Mononuclear cell (primary cell): ENCODE results near the gene CLMP. TPM values are rescaled to one million over a fixed set of nuclear protein-coding genes. Genes with fewer than 3 reads are reported as not detected.
A peak's percentile ranks its signal among the peaks of the same experiment; 100 is the strongest.

Source experiments
- H3K27me3 ChIP-seq: 2 replicates; pipeline ENCODE4 v1.6.0; 2011; ENCODE audit warnings: low read length, control low read depth; ENCODE audit not compliant: insufficient read depth
- H3K4me1 ChIP-seq: 2 replicates; pipeline ENCODE4 v1.5.1; 2011; ENCODE audit warnings: mild to moderate bottlenecking, low read length, control low read depth; ENCODE audit not compliant: insufficient read depth
- H3K4me3 ChIP-seq: 2 replicates; pipeline ENCODE4 v1.5.1; 2011; ENCODE audit warnings: mild to moderate bottlenecking, low read length, moderate library complexity
- H3K9me3 ChIP-seq: 2 replicates; pipeline ENCODE4 v1.5.1; 2011; ENCODE audit warnings: low read depth, mild to moderate bottlenecking, control low read depth, low read length
- total RNA-seq: library from RNA; depleted of rRNA; stranded (reverse); fragments of >200 nt; gene quantifications from one replicate; pipeline ENCODE4 v1.2.3, GENCODE V29; 2012

Gene CLMP
- total RNA-seq, 1 donor, result 0.10 TPM

GRCh38 chr11:123086305-123086704, 108.7 kb downstream of the CLMP start:
- H3K4me1 ChIP-seq, result peaks cover 23% of the 10 kb centered on the region
- no peak overlapping the region for H3K4me3 ChIP-seq
- H3K9me3 ChIP-seq, result no peaks in the 10 kb centered on the region
- no peaks in the 10 kb centered on the region for H3K27me3 ChIP-seq

GRCh38 chr11:123085497-123085896, 109.6 kb downstream of the CLMP start:
- Histone ChIP-seq H3K9me3 (no peaks in the 10 kb centered on the region), H3K4me1 (peaks cover 23% of the 10 kb centered on the region), H3K4me3 (no peak overlapping the region), H3K27me3 (no peaks in the 10 kb centered on the region)

- Histone ChIP-seq H3K4me1 (peaks cover 26% of the 10 kb centered on the region), H3K27me3 (no peaks in the 10 kb centered on the region), H3K4me3 (no peak overlapping the region), H3K9me3 (no peaks in the 10 kb centered on the region)
These were observed 110.6 kb downstream of the CLMP start for GRCh38 chr11:123084454-123084853.

- no peak overlapping the region for H3K4me3 ChIP-seq
These were observed 111.4 kb downstream of the CLMP start for GRCh38 chr11:123083623-123084029.

GRCh38 chr11:123082977-123083376, 112.1 kb downstream of the CLMP start:
- Histone ChIP-seq H3K9me3 (no peaks in the 10 kb centered on the region), H3K27me3 (no peaks in the 10 kb centered on the region), H3K4me3 (no peak overlapping the region), H3K4me1 (peaks cover 26% of the 10 kb centered on the region)

More at GRCh38 chr11:123083623-123084029, 111.4 kb downstream of the CLMP start:
- H3K9me3 ChIP-seq, result no peaks in the 10 kb centered on the region
- peaks cover 26% of the 10 kb centered on the region for H3K4me1 ChIP-seq
- no peaks in the 10 kb centered on the region for H3K27me3 ChIP-seq

GRCh38 chr11:123080015-123080414, 115.0 kb downstream of the CLMP start:
- Histone ChIP-seq H3K4me1 (peaks cover 9% of the 10 kb centered on the region), H3K27me3 (no peaks in the 10 kb centered on the region), H3K4me3 (no peak overlapping the region), H3K9me3 (no peaks in the 10 kb centered on the region)

- Histone ChIP-seq H3K4me1 (peaks cover 14% of the 10 kb centered on the region), H3K9me3 (no peaks in the 10 kb centered on the region), H3K27me3 (no peaks in the 10 kb centered on the region), H3K4me3 (no peak overlapping the region)
These were observed 118.6 kb downstream of the CLMP start for GRCh38 chr11:123076484-123076883.

GRCh38 chr11:123073343-123074057, 121.5 kb downstream of the CLMP start:
- peaks cover 35% of the 10 kb centered on the region for H3K4me1 ChIP-seq

GRCh38 chr11:123072762-123073161, 122.3 kb downstream of the CLMP start:
- Histone ChIP-seq H3K4me1 (peaks cover 40% of the 10 kb centered on the region), H3K4me3 (no peak overlapping the region), H3K9me3 (no peaks in the 10 kb centered on the region), H3K27me3 (no peaks in the 10 kb centered on the region)

More at GRCh38 chr11:123073343-123074057, 121.5 kb downstream of the CLMP start:
- no peak overlapping the region for H3K4me3 ChIP-seq
- H3K27me3 ChIP-seq, result no peaks in the 10 kb centered on the region
- no peaks in the 10 kb centered on the region for H3K9me3 ChIP-seq

- H3K4me1 ChIP-seq, result peaks cover 40% of the 10 kb centered on the region
- no peaks in the 10 kb centered on the region for H3K9me3 ChIP-seq
- H3K27me3 ChIP-seq, result no peaks in the 10 kb centered on the region
- no peak overlapping the region for H3K4me3 ChIP-seq
These were observed 122.7 kb downstream of the CLMP start for GRCh38 chr11:123072332-123072761.

GRCh38 chr11:123069908-123070821, 124.9 kb downstream of the CLMP start:
- Histone ChIP-seq H3K27me3 (no peaks in the 10 kb centered on the region), H3K4me1 (peaks cover 42% of the 10 kb centered on the region), H3K4me3 (peak overlapping the region; percentile 3), H3K9me3 (no peaks in the 10 kb centered on the region)

GRCh38 chr11:123065621-123066020, 129.4 kb downstream of the CLMP start:
- Histone ChIP-seq H3K4me3 (no peak overlapping the region), H3K4me1 (peaks cover 53% of the 10 kb centered on the region), H3K9me3 (no peaks in the 10 kb centered on the region), H3K27me3 (no peaks in the 10 kb centered on the region)

GRCh38 chr11:123063826-123064657, 131.0 kb downstream of the CLMP start:
- H3K9me3 ChIP-seq, result no peaks in the 10 kb centered on the region
- no peaks in the 10 kb centered on the region for H3K27me3 ChIP-seq
- H3K4me1 ChIP-seq, result peaks cover 58% of the 10 kb centered on the region
- H3K4me3 ChIP-seq, result peak overlapping the region; percentile 99

GRCh38 chr11:123062892-123063825, 131.9 kb downstream of the CLMP start:
- Histone ChIP-seq H3K9me3 (no peaks in the 10 kb centered on the region), H3K27me3 (no peaks in the 10 kb centered on the region), H3K4me3 (peak overlapping the region; percentile 99), H3K4me1 (peaks cover 59% of the 10 kb centered on the region)
